Naive B cell (primary cell): ENCODE measurements around the gene ADK. TPM values are rescaled to one million over a fixed set of nuclear protein-coding genes. Genes with fewer than 3 reads are reported as not detected.

Experiments used
- ATAC-seq, 2 donors: fragments of 150-1000 bp; cut with Tn5 transposase; 2 replicates each; pipeline ENCODE4 v1.10.0; 2021; ENCODE audit warnings: low read depth in 2 of 2, mild to moderate bottlenecking in 2 of 2, moderate library complexity in 2 of 2
- DNase-seq: peaks from one replicate; pipeline ENCODE4 v3.0.0; 2022
- H3K27ac Mint-ChIP-seq, 6 donors: one replicate each; pipeline ENCODE4 v1.8.0; 2020 to 2022; ENCODE audit warnings: mild to moderate bottlenecking in 6 of 6, mixed read lengths in 6 of 6, moderate library complexity in 5 of 6, inconsistent platforms in 2 of 6
- H3K27me3 Mint-ChIP-seq, 3 donors: one replicate each; pipeline ENCODE4 v1.8.0; 2021 to 2022; ENCODE audit warnings: mixed read lengths in 3 of 3, mild to moderate bottlenecking in 1 of 3
- H3K36me3 Mint-ChIP-seq, 2 donors: one replicate each; pipeline ENCODE4 v1.8.0; 2020 to 2022; ENCODE audit warnings: mixed read lengths in 2 of 2, inconsistent platforms in 1 of 2, mild to moderate bottlenecking in 1 of 2
- H3K4me1 Mint-ChIP-seq, 3 donors: one replicate each; pipeline ENCODE4 v1.8.0; 2020 to 2022; ENCODE audit warnings: mixed read lengths in 3 of 3, inconsistent platforms in 1 of 3, mild to moderate bottlenecking in 1 of 3, moderate library complexity in 1 of 3
- H3K4me3 Mint-ChIP-seq, 8 donors: one replicate each; pipeline ENCODE4 v1.8.0; 2020 to 2022; ENCODE audit warnings: mild to moderate bottlenecking in 8 of 8, mixed read lengths in 8 of 8, moderate library complexity in 8 of 8, inconsistent platforms in 2 of 8
- H3K9me3 Mint-ChIP-seq, 7 donors: one replicate each; pipeline ENCODE4 v1.8.0; 2020 to 2022; ENCODE audit warnings: mixed read lengths in 7 of 7, mild to moderate bottlenecking in 5 of 7, inconsistent platforms in 2 of 7, moderate library complexity in 1 of 7
- polyA plus RNA-seq, 6 donors: library from polyadenylated mRNA; unstranded; fragments of 300-500 nt; fragmentation: Illumina TruSeq; gene quantifications; one replicate each; pipeline ENCODE4 v1.2.3, GENCODE V29; 2021; ENCODE audit warnings: low read depth in 6 of 6

The ADK gene
- polyA plus RNA-seq, 6 donors from 2014 or later = 240 to 379 (median 288) TPM

DNA sequence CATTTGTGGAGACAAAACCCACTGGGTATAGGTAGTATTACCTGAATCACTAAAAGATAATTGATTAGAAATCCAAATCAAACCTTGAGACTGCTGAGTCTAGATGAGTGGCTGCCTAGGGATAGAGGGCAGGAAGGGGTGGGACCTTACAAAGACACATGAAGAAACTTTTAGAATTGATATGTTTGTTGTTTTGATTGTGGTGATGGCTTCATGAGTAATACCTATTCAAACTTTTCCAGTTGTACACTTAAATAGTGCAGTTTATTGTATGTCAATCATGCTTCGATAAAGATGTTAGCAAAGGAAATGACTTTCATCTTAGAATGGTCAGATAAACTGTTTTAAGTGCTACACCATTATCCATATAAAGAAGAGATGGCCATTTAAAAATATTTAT lies 486.7 kb downstream of the ADK start:
- Mint-ChIP-seq H3K4me1 (peaks cover 3 to 13% (median 8%) of the 10 kb centered on the region in 3 donors), H3K36me3 (peaks cover 22 to 34% of the 10 kb centered on the region in 2 donors), H3K27ac (peak overlapping the region in 3 of 6 donors; percentile 24 to 54 (median 45)), H3K4me3 (no peak overlapping the region), H3K9me3 (peaks cover 7 to 25% (median 23%) of the 10 kb centered on the region in 7 donors), H3K27me3 (no peaks in the 10 kb centered on the region)
- ATAC-seq = no peak
- DNase-seq = no peak

DNA sequence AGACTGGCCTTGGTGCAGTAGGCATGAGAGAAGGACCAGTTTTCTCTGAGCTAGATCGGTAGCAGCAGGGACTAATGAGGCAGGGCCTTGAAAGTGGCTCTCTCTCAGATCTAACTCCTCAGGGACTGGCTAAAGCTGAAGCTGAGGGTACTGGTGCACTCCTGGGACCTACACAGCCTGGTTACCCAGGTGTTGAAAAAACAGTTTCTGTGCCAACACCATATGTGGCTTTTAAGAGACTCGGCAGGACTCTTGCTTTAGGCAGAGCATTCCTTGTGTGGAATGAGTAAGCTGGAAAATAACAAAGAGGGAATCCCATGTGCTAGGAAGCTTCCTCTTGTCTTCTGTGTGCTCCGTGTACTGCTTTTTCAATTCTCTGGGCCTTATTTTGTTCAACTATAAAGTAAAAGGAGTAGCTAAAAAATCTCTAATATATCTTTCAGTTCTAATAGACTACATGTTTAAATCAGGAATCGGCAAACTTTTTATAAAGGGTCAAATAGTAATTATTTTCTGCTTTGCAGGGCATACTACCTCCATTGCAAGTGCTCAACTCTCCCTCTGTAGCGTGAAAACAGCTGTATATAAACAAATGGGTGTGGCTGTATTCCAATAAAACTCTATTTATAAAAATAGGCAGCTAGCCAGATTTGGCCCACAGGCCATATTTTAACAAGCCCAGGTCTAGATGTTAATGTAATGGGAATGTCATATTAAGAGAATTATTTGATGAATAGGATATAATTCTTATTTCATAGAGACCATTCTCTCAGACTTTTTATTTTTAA lies 489.3 kb downstream of the ADK start:
- DNase-seq = no peak
- Mint-ChIP-seq H3K4me3 (peak overlapping the region in 1 of 8 donors; percentile 2), H3K36me3 (peaks cover 11 to 22% of the 10 kb centered on the region in 2 donors), H3K27ac (peak overlapping the region in 5 of 6 donors; percentile 26 to 93 (median 72)), H3K27me3 (no peaks in the 10 kb centered on the region), H3K4me1 (peaks cover 6 to 13% (median 13%) of the 10 kb centered on the region in 3 donors), H3K9me3 (peaks cover 0 to 9% (median 5%) of the 10 kb centered on the region in 7 donors)
- peak in 1 of 2 donors; percentile 80 for ATAC-seq

DNA sequence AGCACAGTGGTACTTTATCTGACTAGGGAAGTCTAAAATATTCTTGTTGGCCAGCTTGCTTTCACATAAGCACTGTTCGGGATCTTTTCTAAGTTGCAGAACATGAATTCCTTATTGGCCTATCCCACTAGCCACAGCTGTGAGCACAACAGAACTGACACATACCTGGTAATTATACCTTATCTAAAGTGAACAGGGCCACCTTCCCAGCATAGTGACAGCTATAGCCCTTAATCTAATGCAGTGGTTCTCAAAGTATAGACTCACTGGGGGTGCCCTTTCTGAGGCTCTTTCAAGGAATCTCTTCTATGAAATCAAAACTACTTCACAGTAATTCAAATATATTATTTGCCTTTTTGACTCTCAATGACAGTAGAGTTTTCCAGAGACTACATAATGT lies 490.6 kb downstream of the ADK start:
- Mint-ChIP-seq H3K36me3 (peaks cover 9 to 22% of the 10 kb centered on the region in 2 donors), H3K27me3 (no peaks in the 10 kb centered on the region), H3K4me1 (peaks cover 6 to 13% (median 13%) of the 10 kb centered on the region in 3 donors), H3K27ac (no peak overlapping the region), H3K4me3 (no peak overlapping the region), H3K9me3 (peaks cover 0 to 6% (median 2%) of the 10 kb centered on the region in 7 donors)
- ATAC-seq (no peak), DNase-seq (no peak)

DNA sequence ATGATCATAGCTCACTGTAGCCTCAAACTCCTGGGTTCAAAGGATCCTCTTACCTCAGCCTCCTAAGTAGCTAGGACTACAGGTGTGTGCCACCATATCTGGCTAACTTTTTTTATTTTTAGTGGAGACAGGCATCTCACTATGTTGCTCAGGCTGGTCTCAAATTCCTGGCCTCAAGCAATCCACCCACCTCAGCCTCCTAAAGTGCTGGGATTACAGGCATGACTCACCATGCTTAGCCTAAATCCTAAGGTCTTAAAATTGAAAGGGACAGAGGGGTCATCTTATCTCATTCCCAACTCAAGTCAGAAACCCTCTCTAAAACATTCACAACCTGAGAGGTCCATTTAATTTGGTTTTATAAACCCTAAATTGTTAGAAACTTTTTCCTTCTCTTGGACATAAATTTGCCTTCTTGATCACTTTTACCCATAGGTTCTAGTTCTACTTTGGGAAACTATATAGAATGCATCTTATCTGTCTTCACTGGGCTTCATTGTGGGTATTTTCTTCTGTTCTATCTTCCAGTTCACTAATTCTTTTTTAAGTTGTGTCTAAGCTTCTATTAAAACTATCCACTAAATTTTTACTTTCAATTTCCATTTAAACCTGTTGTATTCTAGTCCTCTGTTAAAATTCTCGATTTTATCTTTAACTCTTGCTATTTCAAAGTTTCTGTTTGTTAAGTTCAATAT lies 492.0 kb downstream of the ADK start:
- Mint-ChIP-seq H3K4me1 (peaks cover 6 to 13% (median 13%) of the 10 kb centered on the region in 3 donors), H3K27me3 (no peaks in the 10 kb centered on the region), H3K9me3 (peaks cover 0 to 6% (median 2%) of the 10 kb centered on the region in 7 donors), H3K4me3 (no peak overlapping the region), H3K36me3 (peaks cover 9 to 17% of the 10 kb centered on the region in 2 donors), H3K27ac (peak overlapping the region in 1 of 6 donors; percentile 64)
- DNase-seq = no peak
- no peak for ATAC-seq

- Mint-ChIP-seq H3K36me3 (peaks cover 9 to 17% of the 10 kb centered on the region in 2 donors), H3K27me3 (no peaks in the 10 kb centered on the region), H3K4me1 (peaks cover 6 to 13% (median 13%) of the 10 kb centered on the region in 3 donors), H3K9me3 (peaks cover 0 to 6% (median 2%) of the 10 kb centered on the region in 7 donors), H3K4me3 (no peak overlapping the region), H3K27ac (peak overlapping the region in 1 of 6 donors; percentile 64)
- DNase-seq (no peak), ATAC-seq (no peak)
Measured at GRCh38 chr10:74643596-74643975, 492.6 kb downstream of the ADK start.

GRCh38 chr10:74644738-74645137 lies 493.7 kb downstream of the ADK start:
- no peak overlapping the region for H3K27ac Mint-ChIP-seq
- H3K36me3 Mint-ChIP-seq = peaks cover 9 to 21% of the 10 kb centered on the region in 2 donors
- H3K4me3 Mint-ChIP-seq = no peak overlapping the region
- no peak for ATAC-seq
- no peak for DNase-seq
- H3K27me3 Mint-ChIP-seq = no peaks in the 10 kb centered on the region
- H3K4me1 Mint-ChIP-seq = peaks cover 4 to 12% (median 10%) of the 10 kb centered on the region in 3 donors
- peaks cover 0 to 6% (median 2%) of the 10 kb centered on the region in 7 donors for H3K9me3 Mint-ChIP-seq

- ATAC-seq = no peak
- Mint-ChIP-seq H3K4me3 (no peak overlapping the region), H3K27me3 (no peaks in the 10 kb centered on the region), H3K27ac (peak overlapping the region in 2 of 6 donors; percentile 19 to 57), H3K4me1 (peaks cover 3 to 12% (median 4%) of the 10 kb centered on the region in 3 donors), H3K9me3 (peaks cover 0 to 6% (median 2%) of the 10 kb centered on the region in 7 donors), H3K36me3 (peaks cover 9 to 16% of the 10 kb centered on the region in 2 donors)
- DNase-seq = no peak
Measured at GRCh38 chr10:74645692-74646091, 494.7 kb downstream of the ADK start.

- peak overlapping the region in 3 of 6 donors; percentile 4 to 11 (median 10) for H3K27ac Mint-ChIP-seq
- H3K4me3 Mint-ChIP-seq = no peak overlapping the region
- no peaks in the 10 kb centered on the region for H3K27me3 Mint-ChIP-seq
- H3K9me3 Mint-ChIP-seq = peaks cover 0 to 2% (median 0%) of the 10 kb centered on the region in 7 donors
- ATAC-seq (no peak), DNase-seq (no peak)
- H3K4me1 Mint-ChIP-seq = peaks cover 7 to 15% (median 11%) of the 10 kb centered on the region in 3 donors
- peaks cover 10 to 13% of the 10 kb centered on the region in 2 donors for H3K36me3 Mint-ChIP-seq
Measured at GRCh38 chr10:74650613-74651012, 499.6 kb downstream of the ADK start.

- H3K4me1 Mint-ChIP-seq = peaks cover 7 to 21% (median 11%) of the 10 kb centered on the region in 3 donors
- DNase-seq (no peak), ATAC-seq (no peak)
- H3K27ac Mint-ChIP-seq = no peak overlapping the region
- H3K4me3 Mint-ChIP-seq = no peak overlapping the region
- H3K36me3 Mint-ChIP-seq = peaks cover 11 to 13% of the 10 kb centered on the region in 2 donors
- peaks cover 0 to 2% (median 0%) of the 10 kb centered on the region in 7 donors for H3K9me3 Mint-ChIP-seq
- no peaks in the 10 kb centered on the region for H3K27me3 Mint-ChIP-seq
Measured at GRCh38 chr10:74651565-74651964, 500.5 kb downstream of the ADK start.

GRCh38 chr10:74652664-74653063 lies 501.6 kb downstream of the ADK start:
- no peaks in the 10 kb centered on the region for H3K27me3 Mint-ChIP-seq
- DNase-seq (no peak), ATAC-seq (no peak)
- peak overlapping the region in 1 of 6 donors; percentile 12 for H3K27ac Mint-ChIP-seq
- H3K4me3 Mint-ChIP-seq = no peak overlapping the region
- H3K36me3 Mint-ChIP-seq = peaks cover 11 to 13% of the 10 kb centered on the region in 2 donors
- H3K4me1 Mint-ChIP-seq = peaks cover 7 to 21% (median 11%) of the 10 kb centered on the region in 3 donors
- peaks cover 0 to 2% (median 0%) of the 10 kb centered on the region in 7 donors for H3K9me3 Mint-ChIP-seq

- ATAC-seq (no peak), DNase-seq (no peak)
- Mint-ChIP-seq H3K27ac (no peak overlapping the region), H3K9me3 (peaks cover 0 to 2% (median 0%) of the 10 kb centered on the region in 7 donors), H3K36me3 (peaks cover 12 to 19% of the 10 kb centered on the region in 2 donors), H3K27me3 (no peaks in the 10 kb centered on the region), H3K4me1 (peaks cover 22 to 39% (median 31%) of the 10 kb centered on the region in 3 donors), H3K4me3 (no peak overlapping the region)
Measured at GRCh38 chr10:74658511-74658910, 507.5 kb downstream of the ADK start.

GRCh38 chr10:74662635-74663034 lies 511.6 kb downstream of the ADK start:
- no peak for DNase-seq
- H3K36me3 Mint-ChIP-seq = peaks cover 5 to 15% of the 10 kb centered on the region in 2 donors
- peaks cover 15 to 34% (median 17%) of the 10 kb centered on the region in 3 donors for H3K4me1 Mint-ChIP-seq
- H3K4me3 Mint-ChIP-seq = peak overlapping the region in 6 of 8 donors; percentile 10 to 55 (median 41)
- ATAC-seq = peak; percentile 63
- peak overlapping the region in 3 of 6 donors; percentile 43 to 67 (median 62) for H3K27ac Mint-ChIP-seq
- H3K9me3 Mint-ChIP-seq = no peaks in the 10 kb centered on the region
- H3K27me3 Mint-ChIP-seq = no peaks in the 10 kb centered on the region

DNA sequence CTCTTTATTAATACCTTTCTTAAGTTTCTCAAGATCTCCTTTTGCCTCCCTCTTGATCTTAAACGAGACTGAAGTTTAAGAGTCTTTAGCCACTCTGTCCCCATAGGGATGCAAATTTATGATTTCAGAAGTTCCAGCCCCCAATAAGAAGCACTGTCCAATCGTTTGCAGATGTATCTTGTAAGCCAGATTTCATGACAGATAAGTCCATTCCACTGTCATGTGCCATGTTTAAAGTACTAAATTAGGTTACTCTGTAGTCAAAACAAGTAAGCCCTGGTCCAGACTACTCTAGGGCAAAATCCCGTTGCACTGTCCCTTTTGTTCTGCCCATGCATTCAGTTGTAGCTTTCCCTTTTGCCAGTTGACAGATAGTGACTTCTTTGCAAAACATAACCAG lies 518.2 kb downstream of the ADK start:
- H3K9me3 Mint-ChIP-seq = peaks cover 0 to 22% (median 12%) of the 10 kb centered on the region in 7 donors
- peaks cover 28 to 36% of the 10 kb centered on the region in 2 donors for H3K36me3 Mint-ChIP-seq
- peaks cover 0 to 8% (median 4%) of the 10 kb centered on the region in 3 donors for H3K4me1 Mint-ChIP-seq
- ATAC-seq (no peak), DNase-seq (no peak)
- H3K27me3 Mint-ChIP-seq = no peaks in the 10 kb centered on the region
- H3K4me3 Mint-ChIP-seq = peak overlapping the region in 1 of 8 donors; percentile 24
- H3K27ac Mint-ChIP-seq = no peak overlapping the region
